Cardiac muscle cell (in vitro differentiated cells and primary cell): ENCODE data around the gene SH3RF3. TPM values are rescaled to one million over a fixed set of nuclear protein-coding genes. Genes with fewer than 3 reads are reported as not detected.

Experiments used
- DNase-seq, 2 donors: peaks; one replicate each; pipeline versions ENCODE4 v3.0.0 to v3.0.0-alpha.2; 2010 to 2017; ENCODE audit warnings: low read depth in 1 of 2, low spot score in 1 of 2
- H3K27ac ChIP-seq: fragments of 200-600 bp; sonication (generic); 2 replicates; pipeline ENCODE4 v1.5.1; 2016
- H3K27me3 ChIP-seq: fragments of 200-600 bp; sonication (generic); 2 replicates; pipeline ENCODE4 v1.6.0; 2016; ENCODE audit warnings: control low read depth
- H3K36me3 ChIP-seq: fragments of 200-600 bp; sonication (generic); 2 replicates; pipeline ENCODE4 v1.5.1; 2016; ENCODE audit warnings: control low read depth
- H3K4me1 ChIP-seq: fragments of 200-600 bp; sonication (generic); 2 replicates; pipeline ENCODE4 v1.8.1; 2017; ENCODE audit warnings: low read depth, mild to moderate bottlenecking, mixed run types
- H3K4me3 ChIP-seq: fragments of 200-600 bp; sonication (generic); 2 replicates; pipeline ENCODE4 v1.5.1; 2016; ENCODE audit warnings: mild to moderate bottlenecking
- H3K9me3 ChIP-seq: fragments of 200-600 bp; sonication (generic); 2 replicates; pipeline ENCODE4 v1.5.1; 2017; ENCODE audit warnings: low read depth, mild to moderate bottlenecking, control low read depth
- polyA plus RNA-seq: library from polyadenylated mRNA; unstranded; fragments of >200 nt; fragmentation: Nextera tagmentation; extraction: Ambion mirVana; gene quantifications from 2 replicates; pipeline ENCODE4 v1.2.1, GENCODE V29; 2016
- total RNA-seq: library from RNA; depleted of rRNA; stranded (reverse); fragments of >200 nt; gene quantifications from 2 replicates; pipeline ENCODE4 v1.2.3, GENCODE V29; 2016
- TF ChIP-seq, protein P1 (sequence below): IDR thresholded peaks from 2 replicates; pipeline ENCODE4 v1.5.1; 2012; ENCODE audit warnings: low read depth, mild to moderate bottlenecking, low read length

SH3RF3 gene
- total and polyA plus RNA-seq, 2 experiments from 2014 or later = 1.2 to 1.7 TPM

- Histone ChIP-seq H3K36me3 (no peaks in the 10 kb centered on the region), H3K27me3 (peaks cover 24% of the 10 kb centered on the region), H3K4me1 (no peaks in the 10 kb centered on the region), H3K27ac (no peak overlapping the region), H3K4me3 (no peak overlapping the region), H3K9me3 (no peaks in the 10 kb centered on the region)
- no peak for DNase-seq
- TF ChIP-seq, protein P1, sequence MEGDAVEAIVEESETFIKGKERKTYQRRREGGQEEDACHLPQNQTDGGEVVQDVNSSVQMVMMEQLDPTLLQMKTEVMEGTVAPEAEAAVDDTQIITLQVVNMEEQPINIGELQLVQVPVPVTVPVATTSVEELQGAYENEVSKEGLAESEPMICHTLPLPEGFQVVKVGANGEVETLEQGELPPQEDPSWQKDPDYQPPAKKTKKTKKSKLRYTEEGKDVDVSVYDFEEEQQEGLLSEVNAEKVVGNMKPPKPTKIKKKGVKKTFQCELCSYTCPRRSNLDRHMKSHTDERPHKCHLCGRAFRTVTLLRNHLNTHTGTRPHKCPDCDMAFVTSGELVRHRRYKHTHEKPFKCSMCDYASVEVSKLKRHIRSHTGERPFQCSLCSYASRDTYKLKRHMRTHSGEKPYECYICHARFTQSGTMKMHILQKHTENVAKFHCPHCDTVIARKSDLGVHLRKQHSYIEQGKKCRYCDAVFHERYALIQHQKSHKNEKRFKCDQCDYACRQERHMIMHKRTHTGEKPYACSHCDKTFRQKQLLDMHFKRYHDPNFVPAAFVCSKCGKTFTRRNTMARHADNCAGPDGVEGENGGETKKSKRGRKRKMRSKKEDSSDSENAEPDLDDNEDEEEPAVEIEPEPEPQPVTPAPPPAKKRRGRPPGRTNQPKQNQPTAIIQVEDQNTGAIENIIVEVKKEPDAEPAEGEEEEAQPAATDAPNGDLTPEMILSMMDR = no peak
These were observed 10.0 kb downstream of the SH3RF3 start for GRCh38 chr2:109139002-109139401.

- TF ChIP-seq, protein P1 = no peak
These were observed 10.9 kb downstream of the SH3RF3 start for GRCh38 chr2:109139865-109140396.

GRCh38 chr2:109141006-109141600 lies 12.1 kb downstream of the SH3RF3 start:
- no peak overlapping the region for H3K27ac ChIP-seq
- no peaks in the 10 kb centered on the region for H3K9me3 ChIP-seq
- no peak for DNase-seq
- TF ChIP-seq, protein P1 = no peak
- H3K4me3 ChIP-seq = no peak overlapping the region
- H3K27me3 ChIP-seq = peaks cover 13% of the 10 kb centered on the region
- H3K4me1 ChIP-seq = no peaks in the 10 kb centered on the region
- no peaks in the 10 kb centered on the region for H3K36me3 ChIP-seq

More at GRCh38 chr2:109139865-109140396, 10.9 kb downstream of the SH3RF3 start:
- H3K4me1 ChIP-seq = no peaks in the 10 kb centered on the region
- no peak for DNase-seq
- peaks cover 16% of the 10 kb centered on the region for H3K27me3 ChIP-seq
- no peak overlapping the region for H3K4me3 ChIP-seq
- no peaks in the 10 kb centered on the region for H3K36me3 ChIP-seq
- no peak overlapping the region for H3K27ac ChIP-seq
- H3K9me3 ChIP-seq = no peaks in the 10 kb centered on the region

GRCh38 chr2:109141727-109142283 lies 12.8 kb downstream of the SH3RF3 start:
- no peak overlapping the region for H3K4me3 ChIP-seq
- H3K36me3 ChIP-seq = no peaks in the 10 kb centered on the region
- no peaks in the 10 kb centered on the region for H3K9me3 ChIP-seq
- TF ChIP-seq, protein P1 = no peak
- H3K4me1 ChIP-seq = no peaks in the 10 kb centered on the region
- H3K27me3 ChIP-seq = peaks cover 13% of the 10 kb centered on the region
- no peak for DNase-seq
- H3K27ac ChIP-seq = no peak overlapping the region

- Histone ChIP-seq H3K27ac (no peak overlapping the region), H3K36me3 (no peaks in the 10 kb centered on the region), H3K9me3 (no peaks in the 10 kb centered on the region), H3K27me3 (peaks cover 13% of the 10 kb centered on the region), H3K4me1 (no peaks in the 10 kb centered on the region), H3K4me3 (no peak overlapping the region)
- TF ChIP-seq, protein P1 = no peak
- no peak for DNase-seq
These were observed 13.6 kb downstream of the SH3RF3 start for GRCh38 chr2:109142416-109143210.
